Testis (tissue), 2 donors: Measurements from ENCODE around the gene IL15RA.

ENCODE experiments used
- POLR2A ChIP-seq: fragments of 450-650 bp; IDR thresholded peaks from one replicate; pipeline ENCODE4 v1.6.1; 2017; ENCODE audit warnings: antibody characterized with exemption, mild to moderate bottlenecking, moderate library complexity
- TF ChIP-seq, protein P1 (sequence below), 3 experiments: fragments of 450-650 bp in 2 of 3; fragments of 200-600 bp in 1 of 3; sonication (generic) in 1 of 3; IDR thresholded peaks; one replicate each; pipeline ENCODE4 v1.5.1; 2016 to 2019; ENCODE audit warnings: antibody characterized with exemption in 3 of 3, mild to moderate bottlenecking in 2 of 3, moderate library complexity in 1 of 3

GRCh38 chr10:5976512-5977470, 552 bp downstream of the IL15RA start:
- TF ChIP-seq, protein P1, sequence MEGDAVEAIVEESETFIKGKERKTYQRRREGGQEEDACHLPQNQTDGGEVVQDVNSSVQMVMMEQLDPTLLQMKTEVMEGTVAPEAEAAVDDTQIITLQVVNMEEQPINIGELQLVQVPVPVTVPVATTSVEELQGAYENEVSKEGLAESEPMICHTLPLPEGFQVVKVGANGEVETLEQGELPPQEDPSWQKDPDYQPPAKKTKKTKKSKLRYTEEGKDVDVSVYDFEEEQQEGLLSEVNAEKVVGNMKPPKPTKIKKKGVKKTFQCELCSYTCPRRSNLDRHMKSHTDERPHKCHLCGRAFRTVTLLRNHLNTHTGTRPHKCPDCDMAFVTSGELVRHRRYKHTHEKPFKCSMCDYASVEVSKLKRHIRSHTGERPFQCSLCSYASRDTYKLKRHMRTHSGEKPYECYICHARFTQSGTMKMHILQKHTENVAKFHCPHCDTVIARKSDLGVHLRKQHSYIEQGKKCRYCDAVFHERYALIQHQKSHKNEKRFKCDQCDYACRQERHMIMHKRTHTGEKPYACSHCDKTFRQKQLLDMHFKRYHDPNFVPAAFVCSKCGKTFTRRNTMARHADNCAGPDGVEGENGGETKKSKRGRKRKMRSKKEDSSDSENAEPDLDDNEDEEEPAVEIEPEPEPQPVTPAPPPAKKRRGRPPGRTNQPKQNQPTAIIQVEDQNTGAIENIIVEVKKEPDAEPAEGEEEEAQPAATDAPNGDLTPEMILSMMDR (IDR thresholded peaks at IDR 0.05): no peak
- no peak for TF ChIP-seq POLR2A
